Keratinocyte (primary cell): ENCODE measurements around the gene DGKI.

ENCODE experiments used
- CTCF ChIP-seq, 3 experiments: IDR thresholded peaks in 1 of 3; conservative IDR thresholded peaks in 1 of 3; optimal IDR thresholded peaks in 1 of 3; 2 replicates in 2 of 3; 3 replicates in 1 of 3; pipeline versions ENCODE3 to v1.5.1; 2011; ENCODE audit warnings: low read length in 3 of 3, mild to moderate bottlenecking in 3 of 3, moderate library complexity in 2 of 3, control low read depth in 1 of 3, inconsistent platforms in 1 of 3; ENCODE audit not compliant: insufficient read depth in 2 of 3; ENCODE audit errors: extremely low read depth in 1 of 3
- EZH2 ChIP-seq: IDR thresholded peaks from one replicate; pipeline ENCODE4 v1.6.1; 2012; ENCODE audit warnings: inconsistent platforms, mild to moderate bottlenecking, low read length, moderate library complexity

- TF ChIP-seq CTCF (optimal IDR thresholded peaks at IDR 0.05 in 1 of 3, IDR thresholded peaks at IDR 0.05 in 1 of 3, conservative IDR thresholded peaks at IDR 0.05 in 1 of 3; ENCODE audit: extremely low read depth in 1 of 3, insufficient read depth in 2 of 3, low read length in 3 of 3) (no peak), EZH2 (no peak)
Observed at GRCh38 chr7:137878333-137878961, 31.7 kb upstream of the DGKI start.
